HepG2 (cell line): ENCODE data around the gene NPSR1.

Experiments used
- MAX ChIP-seq: IDR thresholded peaks from 2 replicates; pipeline ENCODE4 v1.6.1; 2012; ENCODE audit warnings: inconsistent platforms
- NFIC ChIP-seq: IDR thresholded peaks from 2 replicates; pipeline ENCODE4 v1.6.1; 2012; ENCODE audit warnings: mild to moderate bottlenecking, low read length, inconsistent platforms
- PHB2 ChIP-seq: fragments of 450-650 bp; IDR thresholded peaks from 2 replicates; pipeline ENCODE4 v1.6.1; 2018; ENCODE audit not compliant: partially characterized antibody
- POLR2A ChIP-seq, 2 experiments: IDR thresholded peaks; 2 replicates each; pipeline ENCODE4 v1.6.1; 2011; ENCODE audit warnings: low read depth in 2 of 2, low read length in 2 of 2, mild to moderate bottlenecking in 1 of 2, moderate library complexity in 1 of 2; ENCODE audit not compliant: insufficient read depth in 1 of 2
- POLR2AphosphoS2 ChIP-seq: IDR thresholded peaks from 2 replicates; pipeline ENCODE4 v1.6.1; 2011; ENCODE audit warnings: low read depth, low read length, improper control_type of control experiment
- PRPF4 ChIP-seq: fragments of 200-400 bp; formaldehyde crosslinking; IDR thresholded peaks from 2 replicates; pipeline ENCODE4 v1.6.1; 2016; ENCODE audit warnings: low read length, low read depth; ENCODE audit not compliant: poor library complexity, severe bottlenecking
- ZBTB20 ChIP-seq: sonication (generic); formaldehyde crosslinking; IDR thresholded peaks from 2 replicates; pipeline ENCODE4 v1.8.1; 2023; ENCODE audit warnings: missing genetic modification reagents, low read depth, mild to moderate bottlenecking, borderline replicate concordance
- ZBTB40 ChIP-seq, 2 experiments: fragments of 450-650 bp in 1 of 2; sonication (generic) in 1 of 2; formaldehyde crosslinking in 1 of 2; IDR thresholded peaks; 2 replicates each; pipeline versions ENCODE4 v1.6.1 to v1.8.0; 2016 to 2022; ENCODE audit warnings: antibody characterized with exemption in 1 of 2, mild to moderate bottlenecking in 1 of 2, missing genetic modification reagents in 1 of 2
- ZNF282 ChIP-seq: fragments of 450-650 bp; IDR thresholded peaks from 2 replicates; pipeline ENCODE4 v1.6.1; 2018; ENCODE audit not compliant: partially characterized antibody
- ZNF414 ChIP-seq: sonication (generic); formaldehyde crosslinking; IDR thresholded peaks from 2 replicates; pipeline ENCODE4 v1.5.0; 2020; ENCODE audit warnings: missing genetic modification reagents
- ZNF609 ChIP-seq: sonication (generic); formaldehyde crosslinking; IDR thresholded peaks from 2 replicates; pipeline ENCODE4 v1.4.0; 2020; ENCODE audit warnings: mild to moderate bottlenecking, missing genetic modification reagents, borderline replicate concordance
- ZNF629 ChIP-seq: sonication (generic); formaldehyde crosslinking; conservative IDR thresholded peaks from 2 replicates; pipeline ENCODE4 v1.5.0; 2020; ENCODE audit warnings: missing genetic modification reagents
- TF ChIP-seq, protein P1 (sequence below): sonication (generic); formaldehyde crosslinking; IDR thresholded peaks from 2 replicates; pipeline ENCODE4 v1.5.0; 2020; ENCODE audit warnings: mild to moderate bottlenecking, missing genetic modification reagents, moderate library complexity
- TF ChIP-seq, protein P2 (sequence below): conservative IDR thresholded peaks from 2 replicates; pipeline ENCODE4 v1.6.1; 2018; ENCODE audit warnings: missing genetic modification reagents

DNA sequence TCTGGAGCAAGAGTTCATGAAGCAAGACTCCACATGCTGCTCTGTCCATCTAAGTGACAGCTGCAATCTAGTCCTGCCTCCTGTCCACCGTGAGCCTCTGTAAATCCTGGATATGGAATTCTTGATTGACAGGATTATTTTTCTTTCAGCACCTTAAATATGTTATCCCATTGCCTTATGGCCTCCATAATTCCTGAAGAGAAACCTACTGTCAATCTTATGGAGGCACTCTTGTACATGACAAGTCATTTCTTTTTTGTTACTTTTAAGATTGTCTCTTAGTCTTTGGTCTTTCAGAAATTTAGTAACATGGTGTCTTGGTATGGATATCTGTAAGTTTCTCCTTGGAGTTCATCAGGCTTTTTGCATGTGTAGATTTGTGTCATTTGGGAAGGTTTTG, 82.8 kb downstream of the NPSR1 start:
- TF ChIP-seq ZBTB40 (IDR thresholded peaks at IDR 0.05), result no peak
- no peak for TF ChIP-seq ZBTB40 (CRISPR knock-in tag; IDR thresholded peaks at IDR 0.05)
- TF ChIP-seq PHB2, result no peak
- no peak for TF ChIP-seq PRPF4
- TF ChIP-seq, protein P1, sequence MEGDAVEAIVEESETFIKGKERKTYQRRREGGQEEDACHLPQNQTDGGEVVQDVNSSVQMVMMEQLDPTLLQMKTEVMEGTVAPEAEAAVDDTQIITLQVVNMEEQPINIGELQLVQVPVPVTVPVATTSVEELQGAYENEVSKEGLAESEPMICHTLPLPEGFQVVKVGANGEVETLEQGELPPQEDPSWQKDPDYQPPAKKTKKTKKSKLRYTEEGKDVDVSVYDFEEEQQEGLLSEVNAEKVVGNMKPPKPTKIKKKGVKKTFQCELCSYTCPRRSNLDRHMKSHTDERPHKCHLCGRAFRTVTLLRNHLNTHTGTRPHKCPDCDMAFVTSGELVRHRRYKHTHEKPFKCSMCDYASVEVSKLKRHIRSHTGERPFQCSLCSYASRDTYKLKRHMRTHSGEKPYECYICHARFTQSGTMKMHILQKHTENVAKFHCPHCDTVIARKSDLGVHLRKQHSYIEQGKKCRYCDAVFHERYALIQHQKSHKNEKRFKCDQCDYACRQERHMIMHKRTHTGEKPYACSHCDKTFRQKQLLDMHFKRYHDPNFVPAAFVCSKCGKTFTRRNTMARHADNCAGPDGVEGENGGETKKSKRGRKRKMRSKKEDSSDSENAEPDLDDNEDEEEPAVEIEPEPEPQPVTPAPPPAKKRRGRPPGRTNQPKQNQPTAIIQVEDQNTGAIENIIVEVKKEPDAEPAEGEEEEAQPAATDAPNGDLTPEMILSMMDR (CRISPR knock-in tag), result no peak
- TF ChIP-seq ZNF282, result no peak
- no peak for TF ChIP-seq MAX
- TF ChIP-seq POLR2A (IDR thresholded peaks at IDR 0.05; ENCODE audit: insufficient read depth in 1 of 2, low read depth in 2 of 2, low read length in 2 of 2), result no peak
- TF ChIP-seq ZNF609 (CRISPR knock-in tag), result no peak
- TF ChIP-seq NFIC, result no peak
- TF ChIP-seq POLR2AphosphoS2, result no peak
- no peak for TF ChIP-seq ZBTB20 (CRISPR knock-in tag)
- TF ChIP-seq ZNF414, result no peak
- TF ChIP-seq, protein P2, sequence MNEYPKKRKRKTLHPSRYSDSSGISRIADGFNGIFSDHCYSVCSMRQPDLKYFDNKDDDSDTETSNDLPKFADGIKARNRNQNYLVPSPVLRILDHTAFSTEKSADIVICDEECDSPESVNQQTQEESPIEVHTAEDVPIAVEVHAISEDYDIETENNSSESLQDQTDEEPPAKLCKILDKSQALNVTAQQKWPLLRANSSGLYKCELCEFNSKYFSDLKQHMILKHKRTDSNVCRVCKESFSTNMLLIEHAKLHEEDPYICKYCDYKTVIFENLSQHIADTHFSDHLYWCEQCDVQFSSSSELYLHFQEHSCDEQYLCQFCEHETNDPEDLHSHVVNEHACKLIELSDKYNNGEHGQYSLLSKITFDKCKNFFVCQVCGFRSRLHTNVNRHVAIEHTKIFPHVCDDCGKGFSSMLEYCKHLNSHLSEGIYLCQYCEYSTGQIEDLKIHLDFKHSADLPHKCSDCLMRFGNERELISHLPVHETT (CRISPR knock-in tag), result no peak
- no peak for TF ChIP-seq ZNF629 (CRISPR knock-in tag)
